Measurements from ENCODE around the gene TRABD2B.

The TRABD2B gene

GRCh38 chr1:47793563-47793962, 203.6 kb downstream of the TRABD2B start:
- H3K4me3 ChIP-seq (ENCODE audit: low read length), result no peak overlapping the region
- no peak for TF ChIP-seq CTCF (conservative IDR thresholded peaks at IDR 0.05; ENCODE audit: low read depth, low read length)
- DNase-seq (ENCODE audit: low read depth), result no peak

- no peak for TF ChIP-seq CTCF (conservative IDR thresholded peaks at IDR 0.05; ENCODE audit: low read depth, low read length)
- H3K4me3 ChIP-seq (ENCODE audit: low read length), result no peak overlapping the region
- DNase-seq (ENCODE audit: low read depth), result no peak
Measured at GRCh38 chr1:47792779-47793178, 204.4 kb downstream of the TRABD2B start.

GRCh38 chr1:47791879-47792608, 205.1 kb downstream of the TRABD2B start:
- no peak for TF ChIP-seq CTCF (conservative IDR thresholded peaks at IDR 0.05; ENCODE audit: low read depth, low read length)
- H3K4me3 ChIP-seq (ENCODE audit: low read length), result no peak overlapping the region
- DNase-seq (ENCODE audit: low read depth), result no peak

GRCh38 chr1:47788761-47789160, 208.4 kb downstream of the TRABD2B start:
- no peak overlapping the region for H3K4me3 ChIP-seq (ENCODE audit: low read length)
- TF ChIP-seq CTCF (conservative IDR thresholded peaks at IDR 0.05; ENCODE audit: low read depth, low read length), result no peak
- no peak for DNase-seq (ENCODE audit: low read depth)

GRCh38 chr1:47787560-47787959, 209.6 kb downstream of the TRABD2B start:
- H3K4me3 ChIP-seq (ENCODE audit: low read length), result no peak overlapping the region
- TF ChIP-seq CTCF (conservative IDR thresholded peaks at IDR 0.05; ENCODE audit: low read depth, low read length), result no peak
- no peak for DNase-seq (ENCODE audit: low read depth)

- no peak for DNase-seq (ENCODE audit: low read depth)
- H3K4me3 ChIP-seq (ENCODE audit: low read length), result no peak overlapping the region
- TF ChIP-seq CTCF (conservative IDR thresholded peaks at IDR 0.05; ENCODE audit: low read depth, low read length), result no peak
Measured at GRCh38 chr1:47786316-47786715, 210.9 kb downstream of the TRABD2B start.

GRCh38 chr1:47785561-47786271, 211.5 kb downstream of the TRABD2B start:
- TF ChIP-seq CTCF (conservative IDR thresholded peaks at IDR 0.05; ENCODE audit: low read depth, low read length), result peak; percentile 8
- no peak overlapping the region for H3K4me3 ChIP-seq (ENCODE audit: low read length)
- DNase-seq (ENCODE audit: low read depth), result no peak

All from retinal pigment epithelial cell (primary cell).